ENCODE results near the gene MRPL45. TPM values are rescaled to one million over a fixed set of nuclear protein-coding genes. Genes with fewer than 3 reads are reported as not detected.

Gene MRPL45
- total and polyA plus RNA-seq, 2 of the 13 experiments (the other 11 are each of a cell fraction or from before 2014, with no cell fraction given), result 89.5 to 157 TPM

DNA sequence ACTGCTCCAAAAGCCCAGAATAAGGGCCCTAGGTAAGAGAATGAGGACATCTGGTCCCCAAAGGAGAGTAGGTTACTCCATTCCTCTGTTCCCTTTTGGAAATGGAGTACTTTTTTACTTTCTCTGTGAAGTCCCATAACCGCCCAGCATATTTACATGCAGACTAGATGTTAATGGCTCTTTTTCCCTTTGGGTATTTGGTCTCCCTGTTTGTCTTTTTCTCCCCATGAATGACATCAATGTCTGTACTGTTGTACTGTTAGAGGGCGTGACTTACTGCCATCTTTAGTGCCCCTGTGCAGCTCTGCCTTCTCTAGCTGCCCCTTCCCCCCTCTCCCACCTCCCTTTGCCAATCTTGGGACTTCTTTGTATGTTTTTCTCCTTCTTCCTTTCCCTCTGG lies 27.8 kb downstream of the MRPL45 start (continued):
- TF ChIP-seq, protein P1, sequence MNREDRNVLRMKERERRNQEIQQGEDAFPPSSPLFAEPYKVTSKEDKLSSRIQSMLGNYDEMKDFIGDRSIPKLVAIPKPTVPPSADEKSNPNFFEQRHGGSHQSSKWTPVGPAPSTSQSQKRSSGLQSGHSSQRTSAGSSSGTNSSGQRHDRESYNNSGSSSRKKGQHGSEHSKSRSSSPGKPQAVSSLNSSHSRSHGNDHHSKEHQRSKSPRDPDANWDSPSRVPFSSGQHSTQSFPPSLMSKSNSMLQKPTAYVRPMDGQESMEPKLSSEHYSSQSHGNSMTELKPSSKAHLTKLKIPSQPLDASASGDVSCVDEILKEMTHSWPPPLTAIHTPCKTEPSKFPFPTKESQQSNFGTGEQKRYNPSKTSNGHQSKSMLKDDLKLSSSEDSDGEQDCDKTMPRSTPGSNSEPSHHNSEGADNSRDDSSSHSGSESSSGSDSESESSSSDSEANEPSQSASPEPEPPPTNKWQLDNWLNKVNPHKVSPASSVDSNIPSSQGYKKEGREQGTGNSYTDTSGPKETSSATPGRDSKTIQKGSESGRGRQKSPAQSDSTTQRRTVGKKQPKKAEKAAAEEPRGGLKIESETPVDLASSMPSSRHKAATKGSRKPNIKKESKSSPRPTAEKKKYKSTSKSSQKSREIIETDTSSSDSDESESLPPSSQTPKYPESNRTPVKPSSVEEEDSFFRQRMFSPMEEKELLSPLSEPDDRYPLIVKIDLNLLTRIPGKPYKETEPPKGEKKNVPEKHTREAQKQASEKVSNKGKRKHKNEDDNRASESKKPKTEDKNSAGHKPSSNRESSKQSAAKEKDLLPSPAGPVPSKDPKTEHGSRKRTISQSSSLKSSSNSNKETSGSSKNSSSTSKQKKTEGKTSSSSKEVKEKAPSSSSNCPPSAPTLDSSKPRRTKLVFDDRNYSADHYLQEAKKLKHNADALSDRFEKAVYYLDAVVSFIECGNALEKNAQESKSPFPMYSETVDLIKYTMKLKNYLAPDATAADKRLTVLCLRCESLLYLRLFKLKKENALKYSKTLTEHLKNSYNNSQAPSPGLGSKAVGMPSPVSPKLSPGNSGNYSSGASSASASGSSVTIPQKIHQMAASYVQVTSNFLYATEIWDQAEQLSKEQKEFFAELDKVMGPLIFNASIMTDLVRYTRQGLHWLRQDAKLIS (CRISPR knock-in tag; IDR thresholded peaks at IDR 0.05), result no peak
- TF ChIP-seq ZNF570 (CRISPR knock-in tag; IDR thresholded peaks at IDR 0.05; ENCODE audit: borderline replicate concordance) (no peak), ZNF501 (CRISPR knock-in tag; IDR thresholded peaks at IDR 0.05) (no peak), SSRP1 (CRISPR knock-in tag; IDR thresholded peaks at IDR 0.05) (0 out of 2 replicates have a peak, but pooled peaks have one; percentile 33), PCBP2 (optimal IDR thresholded peaks at IDR 0.05; ENCODE audit: low read depth, low read length, poor library complexity, severe bottlenecking) (no peak), AGO2 (optimal IDR thresholded peaks at IDR 0.05; ENCODE audit: low read depth, low read length) (no peak), RBM39 (IDR thresholded peaks at IDR 0.05; ENCODE audit: low read depth, low read length, poor library complexity, severe bottlenecking) (no peak), RBFOX2 (IDR thresholded peaks at IDR 0.05; ENCODE audit: low read depth, low read length) (peak; percentile 33; the same call in 1 of the 2 replicates), SIN3B (IDR thresholded peaks at IDR 0.05; ENCODE audit: low read length) (no peak), MBNL3 (CRISPR knock-in tag; conservative IDR thresholded peaks at IDR 0.05) (no peak)
- TF ChIP-seq, protein P2, sequence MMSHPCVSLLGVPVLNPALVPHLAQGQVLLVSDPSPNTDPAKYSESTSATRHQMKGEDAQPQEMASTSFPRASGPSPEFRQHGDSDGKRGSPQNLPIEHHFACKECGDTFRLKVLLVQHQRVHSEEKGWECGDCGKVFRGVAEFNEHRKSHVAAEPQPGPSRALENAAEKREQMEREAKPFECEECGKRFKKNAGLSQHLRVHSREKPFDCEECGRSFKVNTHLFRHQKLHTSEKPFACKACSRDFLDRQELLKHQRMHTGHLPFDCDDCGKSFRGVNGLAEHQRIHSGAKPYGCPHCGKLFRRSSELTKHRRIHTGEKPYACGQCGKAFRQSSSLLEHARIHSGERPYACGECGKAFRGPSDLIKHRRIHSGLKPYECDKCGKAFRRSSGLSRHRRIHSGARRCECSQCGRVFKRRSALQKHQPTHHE (CRISPR knock-in tag; IDR thresholded peaks at IDR 0.05; ENCODE audit: borderline replicate concordance), result no peak
- TF ChIP-seq, protein P3, sequence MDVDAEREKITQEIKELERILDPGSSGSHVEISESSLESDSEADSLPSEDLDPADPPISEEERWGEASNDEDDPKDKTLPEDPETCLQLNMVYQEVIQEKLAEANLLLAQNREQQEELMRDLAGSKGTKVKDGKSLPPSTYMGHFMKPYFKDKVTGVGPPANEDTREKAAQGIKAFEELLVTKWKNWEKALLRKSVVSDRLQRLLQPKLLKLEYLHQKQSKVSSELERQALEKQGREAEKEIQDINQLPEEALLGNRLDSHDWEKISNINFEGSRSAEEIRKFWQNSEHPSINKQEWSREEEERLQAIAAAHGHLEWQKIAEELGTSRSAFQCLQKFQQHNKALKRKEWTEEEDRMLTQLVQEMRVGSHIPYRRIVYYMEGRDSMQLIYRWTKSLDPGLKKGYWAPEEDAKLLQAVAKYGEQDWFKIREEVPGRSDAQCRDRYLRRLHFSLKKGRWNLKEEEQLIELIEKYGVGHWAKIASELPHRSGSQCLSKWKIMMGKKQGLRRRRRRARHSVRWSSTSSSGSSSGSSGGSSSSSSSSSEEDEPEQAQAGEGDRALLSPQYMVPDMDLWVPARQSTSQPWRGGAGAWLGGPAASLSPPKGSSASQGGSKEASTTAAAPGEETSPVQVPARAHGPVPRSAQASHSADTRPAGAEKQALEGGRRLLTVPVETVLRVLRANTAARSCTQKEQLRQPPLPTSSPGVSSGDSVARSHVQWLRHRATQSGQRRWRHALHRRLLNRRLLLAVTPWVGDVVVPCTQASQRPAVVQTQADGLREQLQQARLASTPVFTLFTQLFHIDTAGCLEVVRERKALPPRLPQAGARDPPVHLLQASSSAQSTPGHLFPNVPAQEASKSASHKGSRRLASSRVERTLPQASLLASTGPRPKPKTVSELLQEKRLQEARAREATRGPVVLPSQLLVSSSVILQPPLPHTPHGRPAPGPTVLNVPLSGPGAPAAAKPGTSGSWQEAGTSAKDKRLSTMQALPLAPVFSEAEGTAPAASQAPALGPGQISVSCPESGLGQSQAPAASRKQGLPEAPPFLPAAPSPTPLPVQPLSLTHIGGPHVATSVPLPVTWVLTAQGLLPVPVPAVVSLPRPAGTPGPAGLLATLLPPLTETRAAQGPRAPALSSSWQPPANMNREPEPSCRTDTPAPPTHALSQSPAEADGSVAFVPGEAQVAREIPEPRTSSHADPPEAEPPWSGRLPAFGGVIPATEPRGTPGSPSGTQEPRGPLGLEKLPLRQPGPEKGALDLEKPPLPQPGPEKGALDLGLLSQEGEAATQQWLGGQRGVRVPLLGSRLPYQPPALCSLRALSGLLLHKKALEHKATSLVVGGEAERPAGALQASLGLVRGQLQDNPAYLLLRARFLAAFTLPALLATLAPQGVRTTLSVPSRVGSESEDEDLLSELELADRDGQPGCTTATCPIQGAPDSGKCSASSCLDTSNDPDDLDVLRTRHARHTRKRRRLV (CRISPR knock-in tag; IDR thresholded peaks at IDR 0.05), result no peak
